Stomach smooth muscle (tissue), 2 donors: ENCODE measurements around the gene DBI.

Experiments used
- H3K27ac ChIP-seq: one replicate; pipeline ENCODE4 v1.7.0; 2013; ENCODE audit warnings: mild to moderate bottlenecking, low read length, inconsistent platforms
- H3K27me3 ChIP-seq, 2 donors: one replicate each; pipeline ENCODE4 v1.7.0; 2013; ENCODE audit warnings: low read length in 2 of 2; ENCODE audit not compliant: insufficient read depth in 2 of 2, control insufficient read depth in 1 of 2
- H3K36me3 ChIP-seq, 2 donors: one replicate each; pipeline ENCODE4 v1.7.0; 2013; ENCODE audit warnings: low read length in 2 of 2; ENCODE audit not compliant: control insufficient read depth in 2 of 2, insufficient read depth in 2 of 2
- H3K4me1 ChIP-seq: one replicate; pipeline ENCODE4 v1.7.0; 2013; ENCODE audit warnings: low read length; ENCODE audit not compliant: control insufficient read depth, insufficient read depth
- H3K4me3 ChIP-seq, 2 donors: one replicate each; pipeline ENCODE4 v1.7.0; 2013; ENCODE audit warnings: low read length in 2 of 2
- H3K9ac ChIP-seq, 2 donors: one replicate each; pipeline ENCODE4 v1.7.0; 2013; ENCODE audit warnings: low read length in 2 of 2, mild to moderate bottlenecking in 1 of 2
- H3K9me3 ChIP-seq, 2 donors: one replicate each; pipeline ENCODE4 v1.7.0; 2013; ENCODE audit warnings: low read length in 2 of 2; ENCODE audit not compliant: control insufficient read depth in 2 of 2
- donor health status: healthy.
- donor health status: Pancreatic carcinoma.

DBI gene

DNA sequence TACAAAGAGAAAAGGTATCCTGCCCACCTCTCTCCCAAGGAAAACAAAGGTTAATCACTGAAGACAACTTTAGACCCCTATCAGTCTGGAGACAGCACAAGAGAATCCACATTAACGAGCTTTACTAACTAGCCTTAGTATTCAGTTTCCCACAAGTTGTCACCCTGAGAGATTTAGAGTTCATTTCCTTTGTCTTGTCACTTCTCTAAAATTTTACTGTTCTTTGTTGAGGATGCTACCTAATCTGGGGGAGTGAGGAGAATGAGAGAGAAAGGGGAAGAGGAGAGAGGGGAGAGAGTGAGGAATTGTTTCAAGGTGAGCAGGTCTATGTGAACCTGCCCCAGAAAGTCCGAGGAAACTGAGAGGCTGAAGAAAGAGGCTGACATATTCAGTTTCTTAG lies 28.5 kb upstream of the DBI start:
- Histone ChIP-seq H3K36me3 (peaks cover 7 to 14% of the 10 kb centered on the region in 2 donors), H3K4me3 (no peak overlapping the region), H3K27ac (no peak overlapping the region), H3K27me3 (no peaks in the 10 kb centered on the region), H3K4me1 (no peaks in the 10 kb centered on the region), H3K9me3 (no peaks in the 10 kb centered on the region), H3K9ac (no peak overlapping the region)

- H3K9ac ChIP-seq, result no peak overlapping the region
- H3K9me3 ChIP-seq, result no peaks in the 10 kb centered on the region
- H3K4me3 ChIP-seq, result no peak overlapping the region
- H3K27ac ChIP-seq, result no peak overlapping the region
- H3K36me3 ChIP-seq, result peaks cover 7 to 14% of the 10 kb centered on the region in 2 donors
- no peaks in the 10 kb centered on the region for H3K27me3 ChIP-seq
- H3K4me1 ChIP-seq, result no peaks in the 10 kb centered on the region
Observed at GRCh38 chr2:119338826-119339561, 27.8 kb upstream of the DBI start.

GRCh38 chr2:119339562-119339923 lies 27.2 kb upstream of the DBI start:
- Histone ChIP-seq H3K9ac (no peak overlapping the region), H3K9me3 (no peaks in the 10 kb centered on the region), H3K4me3 (no peak overlapping the region), H3K27ac (no peak overlapping the region), H3K36me3 (peaks cover 7 to 14% of the 10 kb centered on the region in 2 donors), H3K27me3 (no peaks in the 10 kb centered on the region), H3K4me1 (no peaks in the 10 kb centered on the region)

DNA sequence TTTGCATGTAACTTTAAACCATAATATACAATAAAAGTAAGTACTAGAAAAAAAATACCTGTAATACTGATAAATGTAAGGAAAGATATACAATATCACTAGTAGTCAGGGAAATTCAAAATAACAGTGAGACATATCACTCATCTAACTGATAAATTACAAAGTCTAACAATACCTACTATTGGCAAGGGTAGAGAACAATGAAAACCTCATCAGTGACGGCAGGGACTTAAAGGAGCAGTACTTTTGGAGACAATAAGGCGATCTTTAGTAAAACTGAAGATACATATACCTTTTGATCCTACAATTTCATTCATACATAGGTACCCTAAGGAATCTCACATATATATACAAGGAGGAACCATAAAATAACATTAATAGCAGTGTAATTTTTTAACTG lies 25.1 kb upstream of the DBI start:
- peaks cover 3 to 14% of the 10 kb centered on the region in 2 donors for H3K36me3 ChIP-seq
- H3K27ac ChIP-seq, result no peak overlapping the region
- no peaks in the 10 kb centered on the region for H3K27me3 ChIP-seq
- H3K9ac ChIP-seq, result no peak overlapping the region
- no peak overlapping the region for H3K4me3 ChIP-seq
- H3K4me1 ChIP-seq, result no peaks in the 10 kb centered on the region
- H3K9me3 ChIP-seq, result no peaks in the 10 kb centered on the region

GRCh38 chr2:119349289-119349688 lies 17.5 kb upstream of the DBI start:
- H3K4me3 ChIP-seq, result no peak overlapping the region
- no peaks in the 10 kb centered on the region for H3K36me3 ChIP-seq
- no peak overlapping the region for H3K9ac ChIP-seq
- H3K9me3 ChIP-seq, result no peaks in the 10 kb centered on the region
- H3K27ac ChIP-seq, result no peak overlapping the region
- no peaks in the 10 kb centered on the region for H3K27me3 ChIP-seq
- H3K4me1 ChIP-seq, result no peaks in the 10 kb centered on the region

GRCh38 chr2:119350311-119350998 lies 16.3 kb upstream of the DBI start:
- Histone ChIP-seq H3K9me3 (no peaks in the 10 kb centered on the region), H3K36me3 (no peaks in the 10 kb centered on the region), H3K4me1 (no peaks in the 10 kb centered on the region), H3K27ac (no peak overlapping the region), H3K27me3 (no peaks in the 10 kb centered on the region), H3K9ac (no peak overlapping the region), H3K4me3 (no peak overlapping the region)

- Histone ChIP-seq H3K9me3 (no peaks in the 10 kb centered on the region), H3K27ac (no peak overlapping the region), H3K4me1 (no peaks in the 10 kb centered on the region), H3K36me3 (no peaks in the 10 kb centered on the region), H3K9ac (no peak overlapping the region), H3K27me3 (no peaks in the 10 kb centered on the region), H3K4me3 (no peak overlapping the region)
Observed at GRCh38 chr2:119352357-119352756, 14.4 kb upstream of the DBI start.

DNA sequence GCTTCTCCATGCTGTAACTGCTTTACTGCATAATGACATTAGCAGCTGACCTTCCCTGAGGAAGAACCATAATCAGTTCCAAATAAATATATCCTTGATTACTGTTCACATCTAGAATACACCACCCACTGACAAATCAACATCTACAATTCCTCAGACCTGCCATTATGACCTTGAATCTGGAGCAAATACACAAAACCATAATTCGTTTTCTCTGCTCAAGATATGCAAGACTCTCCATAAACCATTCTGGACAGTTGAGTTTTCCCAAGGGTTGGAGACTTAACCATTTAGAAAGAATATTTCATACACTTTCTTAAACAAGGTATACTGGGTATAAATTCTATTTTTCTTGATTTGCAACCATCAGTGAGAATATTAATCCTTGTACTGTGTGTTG lies 11.9 kb upstream of the DBI start:
- no peak overlapping the region for H3K9ac ChIP-seq
- no peak overlapping the region for H3K4me3 ChIP-seq
- H3K27me3 ChIP-seq, result no peaks in the 10 kb centered on the region
- no peaks in the 10 kb centered on the region for H3K9me3 ChIP-seq
- no peaks in the 10 kb centered on the region for H3K4me1 ChIP-seq
- no peak overlapping the region for H3K27ac ChIP-seq
- no peaks in the 10 kb centered on the region for H3K36me3 ChIP-seq

GRCh38 chr2:119359774-119360173 lies 7.0 kb upstream of the DBI start:
- H3K27ac ChIP-seq, result no peak overlapping the region
- H3K27me3 ChIP-seq, result no peaks in the 10 kb centered on the region
- no peaks in the 10 kb centered on the region for H3K4me1 ChIP-seq
- no peaks in the 10 kb centered on the region for H3K36me3 ChIP-seq
- no peak overlapping the region for H3K9ac ChIP-seq
- H3K4me3 ChIP-seq, result no peak overlapping the region
- no peaks in the 10 kb centered on the region for H3K9me3 ChIP-seq

GRCh38 chr2:119360423-119360966 lies 6.3 kb upstream of the DBI start:
- no peaks in the 10 kb centered on the region for H3K9me3 ChIP-seq
- no peak overlapping the region for H3K27ac ChIP-seq
- no peak overlapping the region for H3K9ac ChIP-seq
- peaks cover 2% of the 10 kb centered on the region for H3K4me1 ChIP-seq
- no peaks in the 10 kb centered on the region for H3K36me3 ChIP-seq
- H3K27me3 ChIP-seq, result no peaks in the 10 kb centered on the region
- no peak overlapping the region for H3K4me3 ChIP-seq

DNA sequence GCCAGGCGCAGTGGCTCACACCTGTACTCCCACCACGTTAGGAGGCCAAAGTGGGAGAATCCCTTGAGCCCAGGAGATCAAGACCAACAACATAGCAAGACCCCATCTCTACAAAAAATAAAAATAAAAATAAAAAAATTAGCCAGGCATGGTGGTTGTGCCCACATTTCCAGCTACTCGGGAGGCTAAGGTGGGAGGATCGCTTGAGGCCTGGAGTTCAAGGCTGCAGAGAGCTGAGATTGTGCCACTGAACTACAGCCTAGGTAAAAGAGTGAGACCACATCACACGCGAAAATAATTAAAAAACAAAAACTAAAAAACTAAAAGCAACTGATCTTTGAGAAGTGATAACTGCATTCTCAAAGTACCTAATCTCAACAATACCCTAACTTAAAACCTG lies 2.0 kb upstream of the DBI start:
- no peak overlapping the region for H3K9ac ChIP-seq
- peaks cover 16% of the 10 kb centered on the region for H3K4me1 ChIP-seq
- H3K27ac ChIP-seq, result no peak overlapping the region
- no peak overlapping the region for H3K4me3 ChIP-seq
- H3K36me3 ChIP-seq, result peaks cover 7% of the 10 kb centered on the region in 2 donors
- no peaks in the 10 kb centered on the region for H3K27me3 ChIP-seq
- H3K9me3 ChIP-seq, result no peaks in the 10 kb centered on the region
